Endodermal cell (in vitro differentiated cells): ENCODE results near the gene PCDHA10. TPM values are rescaled to one million over a fixed set of nuclear protein-coding genes. Genes with fewer than 3 reads are reported as not detected.
"Not testable (repeated sequence)": the region's sequence is repeated elsewhere in the genome, so short reads cannot be mapped to it uniquely, and the experiment has no call there.

Experiments used
- DNase-seq: peaks from one replicate; pipeline ENCODE4 v3.0.0-alpha.2; 2017
- H3K27ac ChIP-seq: 2 replicates; pipeline ENCODE4 v1.5.1; 2013; ENCODE audit warnings: mild to moderate bottlenecking, low read depth, low read length, moderate library complexity
- H3K27me3 ChIP-seq: 2 replicates; pipeline ENCODE4 v1.6.1; 2013; ENCODE audit warnings: mild to moderate bottlenecking, low read length, moderate library complexity; ENCODE audit not compliant: insufficient read depth, control insufficient read depth, poor library complexity, severe bottlenecking
- H3K36me3 ChIP-seq: 2 replicates; pipeline ENCODE4 v1.7.0; 2013; ENCODE audit warnings: mild to moderate bottlenecking, low read length, moderate library complexity; ENCODE audit not compliant: control insufficient read depth, insufficient read depth
- H3K4me1 ChIP-seq: one replicate; pipeline ENCODE4 v1.7.0; 2013; ENCODE audit warnings: low read length; ENCODE audit not compliant: control insufficient read depth, insufficient read depth
- H3K4me3 ChIP-seq: 2 replicates; pipeline ENCODE4 v1.5.1; 2013; ENCODE audit warnings: mild to moderate bottlenecking, low read length, moderate library complexity
- H3K9ac ChIP-seq: 2 replicates; pipeline ENCODE4 v1.6.1; 2013; ENCODE audit warnings: mild to moderate bottlenecking, low read length, moderate library complexity; ENCODE audit not compliant: poor library complexity, severe bottlenecking; ENCODE audit errors: extremely low read depth
- H3K9me3 ChIP-seq: 2 replicates; pipeline ENCODE4 v1.6.1; 2013; ENCODE audit warnings: mild to moderate bottlenecking, low read length, moderate library complexity; ENCODE audit not compliant: control insufficient read depth
- H3K27ac Mint-ChIP-seq: 2 replicates; pipeline ENCODE4 v1.8.0; 2020; ENCODE audit warnings: mixed read lengths
- H3K27me3 Mint-ChIP-seq: 2 replicates; pipeline ENCODE4 v1.8.0; 2021; ENCODE audit warnings: mild to moderate bottlenecking, mixed read lengths; ENCODE audit not compliant: insufficient read depth
- H3K36me3 Mint-ChIP-seq: 2 replicates; pipeline ENCODE4 v1.8.0; 2020; ENCODE audit warnings: low read depth, mixed read lengths
- H3K4me1 Mint-ChIP-seq: 2 replicates; pipeline ENCODE4 v1.8.0; 2020; ENCODE audit warnings: mixed read lengths
- H3K4me3 Mint-ChIP-seq: 2 replicates; pipeline ENCODE4 v1.8.0; 2020; ENCODE audit warnings: mild to moderate bottlenecking, moderate library complexity, mixed read lengths
- H3K9me3 Mint-ChIP-seq: 2 replicates; pipeline ENCODE4 v1.8.0; 2020; ENCODE audit warnings: mild to moderate bottlenecking, mixed read lengths
- WGBS, 2 experiments: methylation state at CpG; one replicate each; pipeline versions ENCODE4 v1.1.5 to v1.1.7; 2013; ENCODE audit warnings: missing lambda C conversion rate in 2 of 2, mixed read lengths in 1 of 2; ENCODE audit not compliant: insufficient coverage in 1 of 2, insufficient read length in 1 of 2; 5-methylcytosine and 5-hydroxymethylcytosine counted together
- total RNA-seq, 2 donors: library from RNA; stranded (reverse); fragmentation: NEBNext Ultra II Directional in 1 of 2; extraction: Animal tissue kit (Norgen Biotek cat#: 25700) in 1 of 2; gene quantifications; 2 replicates in 1 of 2; 3 replicates in 1 of 2; pipeline ENCODE4 v1.2.1, GENCODE V29; 2021
- TF ChIP-seq, protein P1 (sequence below): fragments of 200-600 bp; sonication (generic); conservative IDR thresholded peaks from 2 replicates; pipeline ENCODE4 v1.5.0; 2021; ENCODE audit warnings: antibody characterized with exemption, mild to moderate bottlenecking

Gene PCDHA10
- total RNA-seq, 2 donors from 2014 or later: 10.2 to 17.7 TPM

DNA sequence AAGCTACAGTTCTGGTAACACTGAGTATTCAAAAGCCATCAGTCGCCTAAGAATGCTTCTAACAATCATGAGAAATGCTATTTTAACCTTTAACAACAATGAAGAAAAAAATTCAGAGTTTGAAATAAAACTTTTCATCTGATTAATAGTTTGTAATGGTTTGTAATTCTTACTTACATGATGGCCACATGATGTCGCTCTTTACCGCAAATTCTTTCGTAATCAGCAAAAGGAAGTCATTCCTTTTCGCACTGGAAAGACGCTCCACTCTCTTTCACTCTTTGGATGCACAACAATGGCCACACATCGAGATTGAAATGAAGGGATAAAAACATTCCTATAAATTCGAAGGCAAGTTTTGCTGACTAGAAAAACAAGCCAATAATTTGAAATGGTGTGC is 21.7 kb upstream of the PCDHA10 start, which contains the start of gene PCDHA7:
PCDHA7 (plus strand) TSS at position 277 of the 400 bp plus-strand sequence; CDS start at position 392, 115 bp downstream.
- H3K27ac ChIP-seq: no peak within 1 kb of the TSS
- no peaks in the 10 kb centered on the region for H3K9me3 ChIP-seq
- H3K4me1 Mint-ChIP-seq: peaks cover 8% of the 10 kb centered on the region
- H3K27me3 ChIP-seq: no peaks in the 10 kb centered on the region
- peaks cover 22% of the 10 kb centered on the region for H3K36me3 Mint-ChIP-seq
- H3K4me1 ChIP-seq: no peaks in the 10 kb centered on the region
- no peaks in the 10 kb centered on the region for H3K27me3 Mint-ChIP-seq
- no peak within 1 kb of the TSS for H3K9ac ChIP-seq
- no peak within 1 kb of the TSS for H3K4me3 ChIP-seq
- no peaks in the 10 kb centered on the region for H3K36me3 ChIP-seq
- 87 to 88% methylated on average over 7 to 8 of the region's 8 CpGs for WGBS, 2 experiments
- no peak for DNase-seq
- TF ChIP-seq, protein P1, sequence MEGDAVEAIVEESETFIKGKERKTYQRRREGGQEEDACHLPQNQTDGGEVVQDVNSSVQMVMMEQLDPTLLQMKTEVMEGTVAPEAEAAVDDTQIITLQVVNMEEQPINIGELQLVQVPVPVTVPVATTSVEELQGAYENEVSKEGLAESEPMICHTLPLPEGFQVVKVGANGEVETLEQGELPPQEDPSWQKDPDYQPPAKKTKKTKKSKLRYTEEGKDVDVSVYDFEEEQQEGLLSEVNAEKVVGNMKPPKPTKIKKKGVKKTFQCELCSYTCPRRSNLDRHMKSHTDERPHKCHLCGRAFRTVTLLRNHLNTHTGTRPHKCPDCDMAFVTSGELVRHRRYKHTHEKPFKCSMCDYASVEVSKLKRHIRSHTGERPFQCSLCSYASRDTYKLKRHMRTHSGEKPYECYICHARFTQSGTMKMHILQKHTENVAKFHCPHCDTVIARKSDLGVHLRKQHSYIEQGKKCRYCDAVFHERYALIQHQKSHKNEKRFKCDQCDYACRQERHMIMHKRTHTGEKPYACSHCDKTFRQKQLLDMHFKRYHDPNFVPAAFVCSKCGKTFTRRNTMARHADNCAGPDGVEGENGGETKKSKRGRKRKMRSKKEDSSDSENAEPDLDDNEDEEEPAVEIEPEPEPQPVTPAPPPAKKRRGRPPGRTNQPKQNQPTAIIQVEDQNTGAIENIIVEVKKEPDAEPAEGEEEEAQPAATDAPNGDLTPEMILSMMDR: peak; percentile 72
- peaks cover 13% of the 10 kb centered on the region for H3K9me3 Mint-ChIP-seq
- H3K27ac Mint-ChIP-seq: peak within 1 kb of the TSS; percentile 96
- peak within 1 kb of the TSS; percentile 95 for H3K4me3 Mint-ChIP-seq

DNA sequence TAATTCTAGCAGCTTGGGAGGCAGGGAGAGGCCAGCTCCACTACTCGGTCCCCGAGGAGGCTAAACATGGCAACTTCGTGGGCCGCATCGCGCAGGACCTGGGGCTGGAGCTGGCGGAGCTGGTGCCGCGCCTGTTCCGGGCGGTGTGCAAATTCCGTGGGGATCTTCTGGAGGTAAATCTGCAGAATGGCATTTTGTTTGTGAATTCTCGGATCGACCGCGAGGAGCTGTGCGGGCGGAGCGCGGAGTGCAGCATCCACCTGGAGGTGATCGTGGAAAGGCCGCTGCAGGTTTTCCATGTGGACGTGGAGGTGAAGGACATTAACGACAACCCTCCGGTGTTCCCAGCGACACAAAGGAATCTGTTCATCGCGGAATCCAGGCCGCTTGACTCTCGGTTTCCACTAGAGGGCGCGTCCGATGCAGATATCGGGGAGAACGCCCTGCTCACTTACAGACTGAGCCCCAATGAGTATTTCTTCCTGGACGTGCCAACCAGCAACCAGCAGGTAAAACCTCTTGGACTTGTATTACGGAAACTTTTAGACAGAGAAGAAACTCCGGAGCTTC is 21.2 kb upstream of the PCDHA10 start:
- H3K9ac ChIP-seq, H3K27me3 ChIP-seq, H3K36me3 ChIP-seq, H3K9me3 Mint-ChIP-seq, H3K27me3 Mint-ChIP-seq, H3K4me1 ChIP-seq, H3K4me1 Mint-ChIP-seq, H3K9me3 ChIP-seq, H3K4me3 ChIP-seq, DNase-seq, H3K27ac ChIP-seq: not testable (repeated sequence)
- peak overlapping the region; percentile 95 for H3K4me3 Mint-ChIP-seq
- peaks cover 17% of the 10 kb centered on the region for H3K36me3 Mint-ChIP-seq
- H3K27ac Mint-ChIP-seq: peak overlapping the region; percentile 96
- 95 to 98% methylated on average over 16 to 23 of the region's 38 CpGs for WGBS, 2 experiments

DNA sequence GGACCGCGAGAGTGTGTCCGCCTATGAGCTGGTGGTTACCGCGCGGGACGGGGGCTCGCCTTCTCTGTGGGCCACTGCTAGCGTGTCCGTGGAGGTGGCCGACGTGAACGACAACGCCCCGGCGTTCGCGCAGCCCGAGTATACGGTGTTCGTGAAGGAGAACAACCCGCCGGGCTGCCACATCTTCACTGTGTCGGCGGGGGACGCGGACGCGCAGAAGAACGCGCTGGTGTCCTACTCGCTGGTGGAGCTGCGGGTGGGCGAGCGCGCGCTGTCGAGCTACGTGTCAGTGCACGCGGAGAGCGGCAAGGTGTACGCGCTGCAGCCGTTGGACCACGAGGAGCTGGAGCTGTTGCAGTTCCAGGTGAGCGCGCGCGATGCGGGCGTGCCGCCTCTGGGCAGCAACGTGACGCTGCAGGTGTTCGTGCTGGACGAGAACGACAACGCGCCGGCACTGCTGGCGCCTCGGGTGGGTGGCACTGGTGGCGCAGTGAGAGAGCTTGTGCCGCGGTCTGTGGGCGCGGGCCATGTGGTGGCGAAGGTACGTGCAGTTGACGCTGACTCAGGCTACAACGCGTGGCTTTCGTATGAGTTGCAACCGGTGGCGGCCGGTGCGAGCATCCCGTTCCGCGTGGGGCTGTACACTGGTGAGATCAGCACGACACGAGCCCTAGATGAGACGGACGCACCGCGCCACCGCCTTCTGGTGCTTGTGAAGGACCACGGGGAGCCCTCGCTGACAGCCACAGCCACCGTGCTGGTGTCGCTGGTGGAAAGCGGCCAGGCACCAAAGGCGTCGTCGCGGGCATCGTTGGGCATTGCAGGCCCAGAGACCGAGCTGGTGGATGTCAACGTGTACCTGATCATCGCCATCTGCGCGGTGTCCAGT is 19.8 kb upstream of the PCDHA10 start:
- Mint-ChIP-seq H3K4me1 (peaks cover 8% of the 10 kb centered on the region), H3K4me3 (no peak overlapping the region), H3K27me3 (no peaks in the 10 kb centered on the region), H3K9me3 (peaks cover 10% of the 10 kb centered on the region), H3K36me3 (peaks cover 14% of the 10 kb centered on the region), H3K27ac (no peak overlapping the region)
- Histone ChIP-seq H3K36me3 (no peaks in the 10 kb centered on the region), H3K4me3 (no peak overlapping the region), H3K27ac (no peak overlapping the region), H3K9me3 (no peaks in the 10 kb centered on the region), H3K9ac (no peak overlapping the region), H3K4me1 (no peaks in the 10 kb centered on the region), H3K27me3 (no peaks in the 10 kb centered on the region)
- 96 to 97% methylated on average over 75 to 103 of the region's 103 CpGs for WGBS, 2 experiments
- TF ChIP-seq, protein P1: no peak
- no peak for DNase-seq
